HepG2 (cell line): Measurements from ENCODE around the gene AKR1C3. TPM values are rescaled to one million over a fixed set of nuclear protein-coding genes. Genes with fewer than 3 reads are reported as not detected.

Source experiments
- FOXP1 ChIP-seq, 2 experiments: fragments of 450-650 bp in 1 of 2; IDR thresholded peaks; 2 replicates each; pipeline ENCODE4 v1.6.1; 2017 to 2018; ENCODE audit warnings: antibody characterized with exemption in 1 of 2
- HHEX ChIP-seq: IDR thresholded peaks from 2 replicates; pipeline ENCODE4 v1.6.1; 2016; ENCODE audit warnings: control low read depth
- NFKBIZ ChIP-seq: IDR thresholded peaks from 2 replicates; pipeline ENCODE4 v1.6.1; 2018; ENCODE audit warnings: missing genetic modification reagents, missing compliant biosample characterization
- RARA ChIP-seq: IDR thresholded peaks from 2 replicates; pipeline ENCODE4 v1.6.1; 2016; ENCODE audit warnings: missing genetic modification reagents, missing compliant biosample characterization
- SP2 ChIP-seq: sonication (generic); formaldehyde crosslinking; IDR thresholded peaks from 2 replicates; pipeline ENCODE4 v1.5.1; 2020; ENCODE audit warnings: mild to moderate bottlenecking, missing genetic modification reagents
- SSRP1 ChIP-seq: IDR thresholded peaks from 2 replicates; pipeline ENCODE4 v1.6.1; 2016; ENCODE audit warnings: control low read depth
- SUZ12 ChIP-seq: fragments of 150-350 bp; IDR thresholded peaks from 2 replicates; pipeline ENCODE4 v1.6.1; 2014; ENCODE audit warnings: low read depth, low read length
- TCF7 ChIP-seq: sonication (generic); IDR thresholded peaks from 2 replicates; pipeline ENCODE4 v1.6.1; 2016; ENCODE audit warnings: antibody characterized with exemption, low read depth
- U2AF2 ChIP-seq: fragments of 200-400 bp; formaldehyde crosslinking; IDR thresholded peaks from 2 replicates; pipeline ENCODE4 v1.6.1; 2017; ENCODE audit warnings: low read depth, mild to moderate bottlenecking, low read length
- ZSCAN12 ChIP-seq: sonication (generic); formaldehyde crosslinking; IDR thresholded peaks from 2 replicates; pipeline ENCODE4 v1.9.0; 2021; ENCODE audit warnings: mild to moderate bottlenecking, missing genetic modification reagents
- polyA plus RNA-seq, 8 experiments: library from polyadenylated mRNA; depleted of rRNA in 3 of 8; stranded (reverse) in 7 of 8; unstranded in 1 of 8; fragments of >200 nt; fragmentation: Illumina TruSeq in 4 of 8; extraction: Trizol in 4 of 8; gene quantifications; 2 replicates each; pipeline versions ENCODE4 v1.2.1 to v1.2.3, GENCODE V29; 2011 to 2016; ENCODE audit warnings: low read depth in 4 of 8, missing spikeins in 1 of 8, mixed read lengths in 1 of 8; ENCODE audit not compliant: insufficient read depth in 1 of 8
- total RNA-seq, 5 experiments: library from RNA; depleted of rRNA; stranded (reverse); fragments of >200 nt; fragmentation: Illumina TruSeq; extraction: Trizol; gene quantifications; 2 replicates each; pipeline ENCODE4 v1.2.3, GENCODE V29; 2016; ENCODE audit warnings: low read depth in 1 of 5
- TF ChIP-seq, protein P1 (sequence below): sonication (generic); formaldehyde crosslinking; IDR thresholded peaks from 2 replicates; pipeline ENCODE4 v1.4.0; 2020; ENCODE audit warnings: missing genetic modification reagents
- TF ChIP-seq, protein P2 (sequence below): sonication (generic); formaldehyde crosslinking; IDR thresholded peaks from 2 replicates; pipeline ENCODE4 v1.4.0; 2020; ENCODE audit warnings: missing genetic modification reagents, mild to moderate bottlenecking, borderline replicate concordance
- TF ChIP-seq, protein P3 (sequence below): sonication (generic); formaldehyde crosslinking; IDR thresholded peaks from 2 replicates; pipeline ENCODE4 v1.4.0; 2020; ENCODE audit warnings: mild to moderate bottlenecking, missing genetic modification reagents, borderline replicate concordance
- TF ChIP-seq, protein P4 (sequence below): IDR thresholded peaks from 2 replicates; pipeline ENCODE4 v1.6.1; 2016; ENCODE audit warnings: low read depth, control low read depth

Gene AKR1C3
- total and polyA plus RNA-seq, 2 of the 13 experiments (the other 11 are each of a cell fraction or from before 2014, with no cell fraction given): 368 to 532 TPM

DNA sequence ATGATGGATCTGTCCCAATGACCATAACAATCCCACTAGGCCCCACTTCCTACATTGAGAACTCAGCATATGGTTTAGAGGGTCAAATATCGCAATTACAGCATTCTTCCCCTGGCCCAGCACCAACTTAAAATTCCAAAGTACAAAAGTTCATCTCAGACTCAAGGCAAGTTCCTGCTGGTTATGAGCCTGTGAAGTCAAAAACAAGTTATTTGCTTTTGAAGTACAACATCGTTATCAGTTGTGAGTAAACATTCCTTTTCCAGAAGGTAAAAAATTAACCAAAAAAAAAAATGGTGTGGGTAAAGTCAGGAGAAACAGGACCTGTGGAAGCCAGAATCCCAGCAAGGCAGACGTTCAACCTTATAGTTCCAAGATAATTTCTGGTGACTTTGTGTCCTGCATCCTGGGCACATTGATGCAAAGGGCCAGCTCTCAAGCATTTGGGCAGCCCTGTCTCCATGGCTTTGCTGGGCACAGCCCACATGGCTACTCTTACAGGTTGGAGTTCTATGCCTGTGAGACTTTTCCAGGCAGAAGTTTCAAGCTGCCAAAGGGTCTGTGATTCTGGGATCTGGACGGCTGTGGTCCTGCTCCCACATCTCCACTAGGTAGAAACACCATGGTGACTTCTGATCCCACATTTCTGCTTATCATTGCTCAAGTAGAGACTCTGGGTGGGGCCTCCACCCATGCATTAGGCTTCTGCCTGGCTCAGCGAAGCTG lies 53.2 kb downstream of the AKR1C3 start (continued):
- TF ChIP-seq, protein P1, sequence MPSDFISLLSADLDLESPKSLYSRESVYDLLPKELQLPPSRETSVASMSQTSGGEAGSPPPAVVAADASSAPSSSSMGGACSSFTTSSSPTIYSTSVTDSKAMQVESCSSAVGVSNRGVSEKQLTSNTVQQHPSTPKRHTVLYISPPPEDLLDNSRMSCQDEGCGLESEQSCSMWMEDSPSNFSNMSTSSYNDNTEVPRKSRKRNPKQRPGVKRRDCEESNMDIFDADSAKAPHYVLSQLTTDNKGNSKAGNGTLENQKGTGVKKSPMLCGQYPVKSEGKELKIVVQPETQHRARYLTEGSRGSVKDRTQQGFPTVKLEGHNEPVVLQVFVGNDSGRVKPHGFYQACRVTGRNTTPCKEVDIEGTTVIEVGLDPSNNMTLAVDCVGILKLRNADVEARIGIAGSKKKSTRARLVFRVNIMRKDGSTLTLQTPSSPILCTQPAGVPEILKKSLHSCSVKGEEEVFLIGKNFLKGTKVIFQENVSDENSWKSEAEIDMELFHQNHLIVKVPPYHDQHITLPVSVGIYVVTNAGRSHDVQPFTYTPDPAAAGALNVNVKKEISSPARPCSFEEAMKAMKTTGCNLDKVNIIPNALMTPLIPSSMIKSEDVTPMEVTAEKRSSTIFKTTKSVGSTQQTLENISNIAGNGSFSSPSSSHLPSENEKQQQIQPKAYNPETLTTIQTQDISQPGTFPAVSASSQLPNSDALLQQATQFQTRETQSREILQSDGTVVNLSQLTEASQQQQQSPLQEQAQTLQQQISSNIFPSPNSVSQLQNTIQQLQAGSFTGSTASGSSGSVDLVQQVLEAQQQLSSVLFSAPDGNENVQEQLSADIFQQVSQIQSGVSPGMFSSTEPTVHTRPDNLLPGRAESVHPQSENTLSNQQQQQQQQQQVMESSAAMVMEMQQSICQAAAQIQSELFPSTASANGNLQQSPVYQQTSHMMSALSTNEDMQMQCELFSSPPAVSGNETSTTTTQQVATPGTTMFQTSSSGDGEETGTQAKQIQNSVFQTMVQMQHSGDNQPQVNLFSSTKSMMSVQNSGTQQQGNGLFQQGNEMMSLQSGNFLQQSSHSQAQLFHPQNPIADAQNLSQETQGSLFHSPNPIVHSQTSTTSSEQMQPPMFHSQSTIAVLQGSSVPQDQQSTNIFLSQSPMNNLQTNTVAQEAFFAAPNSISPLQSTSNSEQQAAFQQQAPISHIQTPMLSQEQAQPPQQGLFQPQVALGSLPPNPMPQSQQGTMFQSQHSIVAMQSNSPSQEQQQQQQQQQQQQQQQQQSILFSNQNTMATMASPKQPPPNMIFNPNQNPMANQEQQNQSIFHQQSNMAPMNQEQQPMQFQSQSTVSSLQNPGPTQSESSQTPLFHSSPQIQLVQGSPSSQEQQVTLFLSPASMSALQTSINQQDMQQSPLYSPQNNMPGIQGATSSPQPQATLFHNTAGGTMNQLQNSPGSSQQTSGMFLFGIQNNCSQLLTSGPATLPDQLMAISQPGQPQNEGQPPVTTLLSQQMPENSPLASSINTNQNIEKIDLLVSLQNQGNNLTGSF: no peak
- TF ChIP-seq SP2: no peak
- no peak for TF ChIP-seq ZSCAN12 (CRISPR knock-in tag)
- TF ChIP-seq, protein P2, sequence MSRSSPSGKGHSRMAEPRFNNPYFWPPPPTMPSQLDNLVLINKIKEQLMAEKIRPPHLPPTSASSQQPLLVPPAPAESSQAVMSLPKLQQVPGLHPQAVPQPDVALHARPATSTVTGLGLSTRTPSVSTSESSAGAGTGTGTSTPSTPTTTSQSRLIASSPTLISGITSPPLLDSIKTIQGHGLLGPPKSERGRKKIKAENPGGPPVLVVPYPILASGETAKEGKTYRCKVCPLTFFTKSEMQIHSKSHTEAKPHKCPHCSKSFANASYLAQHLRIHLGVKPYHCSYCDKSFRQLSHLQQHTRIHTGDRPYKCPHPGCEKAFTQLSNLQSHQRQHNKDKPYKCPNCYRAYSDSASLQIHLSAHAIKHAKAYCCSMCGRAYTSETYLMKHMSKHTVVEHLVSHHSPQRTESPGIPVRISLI (CRISPR knock-in tag): peak; percentile 98
- TF ChIP-seq FOXP1 (IDR thresholded peaks at IDR 0.05): peak; percentile 84
- peak; percentile 95 for TF ChIP-seq FOXP1 (CRISPR knock-in tag; IDR thresholded peaks at IDR 0.05)
- TF ChIP-seq, protein P3, sequence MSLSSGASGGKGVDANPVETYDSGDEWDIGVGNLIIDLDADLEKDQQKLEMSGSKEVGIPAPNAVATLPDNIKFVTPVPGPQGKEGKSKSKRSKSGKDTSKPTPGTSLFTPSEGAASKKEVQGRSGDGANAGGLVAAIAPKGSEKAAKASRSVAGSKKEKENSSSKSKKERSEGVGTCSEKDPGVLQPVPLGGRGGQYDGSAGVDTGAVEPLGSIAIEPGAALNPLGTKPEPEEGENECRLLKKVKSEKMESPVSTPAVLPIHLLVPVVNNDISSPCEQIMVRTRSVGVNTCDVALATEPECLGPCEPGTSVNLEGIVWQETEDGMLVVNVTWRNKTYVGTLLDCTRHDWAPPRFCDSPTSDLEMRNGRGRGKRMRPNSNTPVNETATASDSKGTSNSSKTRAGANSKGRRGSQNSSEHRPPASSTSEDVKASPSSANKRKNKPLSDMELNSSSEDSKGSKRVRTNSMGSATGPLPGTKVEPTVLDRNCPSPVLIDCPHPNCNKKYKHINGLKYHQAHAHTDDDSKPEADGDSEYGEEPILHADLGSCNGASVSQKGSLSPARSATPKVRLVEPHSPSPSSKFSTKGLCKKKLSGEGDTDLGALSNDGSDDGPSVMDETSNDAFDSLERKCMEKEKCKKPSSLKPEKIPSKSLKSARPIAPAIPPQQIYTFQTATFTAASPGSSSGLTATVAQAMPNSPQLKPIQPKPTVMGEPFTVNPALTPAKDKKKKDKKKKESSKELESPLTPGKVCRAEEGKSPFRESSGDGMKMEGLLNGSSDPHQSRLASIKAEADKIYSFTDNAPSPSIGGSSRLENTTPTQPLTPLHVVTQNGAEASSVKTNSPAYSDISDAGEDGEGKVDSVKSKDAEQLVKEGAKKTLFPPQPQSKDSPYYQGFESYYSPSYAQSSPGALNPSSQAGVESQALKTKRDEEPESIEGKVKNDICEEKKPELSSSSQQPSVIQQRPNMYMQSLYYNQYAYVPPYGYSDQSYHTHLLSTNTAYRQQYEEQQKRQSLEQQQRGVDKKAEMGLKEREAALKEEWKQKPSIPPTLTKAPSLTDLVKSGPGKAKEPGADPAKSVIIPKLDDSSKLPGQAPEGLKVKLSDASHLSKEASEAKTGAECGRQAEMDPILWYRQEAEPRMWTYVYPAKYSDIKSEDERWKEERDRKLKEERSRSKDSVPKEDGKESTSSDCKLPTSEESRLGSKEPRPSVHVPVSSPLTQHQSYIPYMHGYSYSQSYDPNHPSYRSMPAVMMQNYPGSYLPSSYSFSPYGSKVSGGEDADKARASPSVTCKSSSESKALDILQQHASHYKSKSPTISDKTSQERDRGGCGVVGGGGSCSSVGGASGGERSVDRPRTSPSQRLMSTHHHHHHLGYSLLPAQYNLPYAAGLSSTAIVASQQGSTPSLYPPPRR (CRISPR knock-in tag): peak; percentile 90
- no peak for TF ChIP-seq U2AF2
- TF ChIP-seq HHEX (CRISPR knock-in tag): peak; percentile 64; the same call in 1 of the 2 replicates
- TF ChIP-seq SUZ12: no peak
- TF ChIP-seq SSRP1 (CRISPR knock-in tag): no peak
- TF ChIP-seq, protein P4, sequence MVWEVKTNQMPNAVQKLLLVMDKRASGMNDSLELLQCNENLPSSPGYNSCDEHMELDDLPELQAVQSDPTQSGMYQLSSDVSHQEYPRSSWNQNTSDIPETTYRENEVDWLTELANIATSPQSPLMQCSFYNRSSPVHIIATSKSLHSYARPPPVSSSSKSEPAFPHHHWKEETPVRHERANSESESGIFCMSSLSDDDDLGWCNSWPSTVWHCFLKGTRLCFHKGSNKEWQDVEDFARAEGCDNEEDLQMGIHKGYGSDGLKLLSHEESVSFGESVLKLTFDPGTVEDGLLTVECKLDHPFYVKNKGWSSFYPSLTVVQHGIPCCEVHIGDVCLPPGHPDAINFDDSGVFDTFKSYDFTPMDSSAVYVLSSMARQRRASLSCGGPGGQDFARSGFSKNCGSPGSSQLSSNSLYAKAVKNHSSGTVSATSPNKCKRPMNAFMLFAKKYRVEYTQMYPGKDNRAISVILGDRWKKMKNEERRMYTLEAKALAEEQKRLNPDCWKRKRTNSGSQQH (CRISPR knock-in tag): no peak
- peak; percentile 94 for TF ChIP-seq TCF7
- peak; percentile 98 for TF ChIP-seq RARA (CRISPR knock-in tag)
- 0 out of 2 replicates have a peak, but pooled peaks have one; percentile 44 for TF ChIP-seq NFKBIZ
